HEK293 (cell line): ENCODE results near the gene IDH3A.

ENCODE experiments used
- CTCF ChIA-PET: fragments of 350-600 bp; formaldehyde crosslinking; extraction: SDS; loops from one replicate; lab custom pipeline; 2021; ENCODE audit warnings: antibody characterized with exemption; lab: Yijun Ruan, JAX
- POLR2A ChIA-PET: fragments of 300-600 bp; formaldehyde crosslinking; extraction: SDS; loops from one replicate; lab custom pipeline; 2020; ENCODE audit warnings: antibody characterized with exemption, inconsistent platforms; lab: Yijun Ruan, JAX
- H3K27ac ChIP-seq: fragments of 200-500 bp; sonication (Bioruptor generic); 2 replicates; pipeline ENCODE4 v1.5.1; 2014; ENCODE audit warnings: low read depth, low read length, control low read depth, inconsistent platforms; ENCODE audit errors: extremely low read depth
- H3K36me3 ChIP-seq, 2 experiments: fragments of 200-500 bp in 1 of 2; sonication (Bioruptor generic) in 1 of 2; 1 replicate in 1 of 2; 2 replicates in 1 of 2; pipeline ENCODE4 v1.5.1; 2014 to 2017; ENCODE audit warnings: inconsistent platforms in 2 of 2, low read length in 2 of 2; ENCODE audit not compliant: control insufficient read depth in 2 of 2, insufficient read depth in 1 of 2
- H3K4me1 ChIP-seq: fragments of 200-500 bp; sonication (Bioruptor generic); 2 replicates; pipeline ENCODE4 v1.5.1; 2014; ENCODE audit warnings: mild to moderate bottlenecking, low read length, inconsistent platforms; ENCODE audit not compliant: control insufficient read depth, insufficient read depth
- H3K4me3 ChIP-seq: 2 replicates; pipeline ENCODE4 v1.5.1; 2011; ENCODE audit warnings: low read depth, mild to moderate bottlenecking, control low read depth, low read length, moderate library complexity
- H3K9me3 ChIP-seq: fragments of 200-500 bp; sonication (Bioruptor generic); 2 replicates; pipeline ENCODE4 v1.5.1; 2014; ENCODE audit warnings: low read depth, low read length, inconsistent platforms; ENCODE audit not compliant: control insufficient read depth, insufficient read depth
- EGR2 ChIP-seq: fragments of 450-650 bp; formaldehyde crosslinking; IDR thresholded peaks from 2 replicates; pipeline ENCODE4 v1.5.1; 2016; ENCODE audit warnings: low read depth, missing biosample characterization, missing genetic modification characterization
- KLF1 ChIP-seq: fragments of 450-650 bp; formaldehyde crosslinking; IDR thresholded peaks from 2 replicates; pipeline ENCODE4 v1.5.1; 2016; ENCODE audit warnings: missing biosample characterization, missing genetic modification characterization
- KLF16 ChIP-seq: fragments of 450-650 bp; formaldehyde crosslinking; IDR thresholded peaks from 2 replicates; pipeline ENCODE4 v1.5.1; 2017; ENCODE audit warnings: missing biosample characterization, missing genetic modification characterization
- KLF9 ChIP-seq: fragments of 450-650 bp; formaldehyde crosslinking; IDR thresholded peaks from 2 replicates; pipeline ENCODE4 v1.5.1; 2016; ENCODE audit warnings: missing biosample characterization, missing genetic modification characterization, low read depth
- OSR2 ChIP-seq: fragments of 450-650 bp; formaldehyde crosslinking; IDR thresholded peaks from 2 replicates; pipeline ENCODE4 v1.5.1; 2016; ENCODE audit warnings: missing biosample characterization, missing genetic modification characterization
- PRDM1 ChIP-seq: fragments of 450-650 bp; formaldehyde crosslinking; IDR thresholded peaks from 2 replicates; pipeline ENCODE4; 2016; ENCODE audit warnings: missing biosample characterization, missing genetic modification characterization
- TSHZ1 ChIP-seq: fragments of 450-650 bp; formaldehyde crosslinking; IDR thresholded peaks from 2 replicates; pipeline ENCODE4 v1.5.1; 2016; ENCODE audit warnings: missing biosample characterization, missing genetic modification characterization, borderline replicate concordance
- YY1 ChIP-seq: fragments of 450-650 bp; formaldehyde crosslinking; IDR thresholded peaks from 2 replicates; pipeline ENCODE4 v1.5.1; 2018; ENCODE audit warnings: missing biosample characterization, missing genetic modification characterization
- ZBTB44 ChIP-seq: fragments of 450-650 bp; IDR thresholded peaks from 2 replicates; pipeline ENCODE4 v1.5.1; 2018; ENCODE audit warnings: missing biosample characterization, mild to moderate bottlenecking, missing genetic modification characterization
- ZNF112 ChIP-seq: fragments of 450-650 bp; formaldehyde crosslinking; IDR thresholded peaks from 2 replicates; pipeline ENCODE4 v1.5.0; 2017; ENCODE audit warnings: missing biosample characterization, missing genetic modification characterization
- ZNF157 ChIP-seq: fragments of 450-650 bp; formaldehyde crosslinking; IDR thresholded peaks from 2 replicates; pipeline ENCODE4 v1.5.1; 2016; ENCODE audit warnings: missing biosample characterization, missing genetic modification characterization
- ZNF266 ChIP-seq: fragments of 450-650 bp; formaldehyde crosslinking; IDR thresholded peaks from 2 replicates; pipeline ENCODE4 v1.5.1; 2016; ENCODE audit warnings: missing biosample characterization, missing genetic modification characterization, low read depth
- ZNF311 ChIP-seq: fragments of 450-650 bp; formaldehyde crosslinking; IDR thresholded peaks from 2 replicates; pipeline ENCODE4 v1.5.1; 2017; ENCODE audit warnings: missing biosample characterization, missing genetic modification characterization, borderline replicate concordance
- ZNF521 ChIP-seq: fragments of 450-650 bp; formaldehyde crosslinking; IDR thresholded peaks from 2 replicates; pipeline ENCODE4 v1.5.1; 2017; ENCODE audit warnings: missing biosample characterization, mild to moderate bottlenecking, missing genetic modification characterization
- ZNF571 ChIP-seq: fragments of 450-650 bp; formaldehyde crosslinking; IDR thresholded peaks from 2 replicates; pipeline ENCODE4 v1.5.0; 2017; ENCODE audit warnings: missing biosample characterization, missing genetic modification characterization
- ZNF654 ChIP-seq: fragments of 450-650 bp; formaldehyde crosslinking; IDR thresholded peaks from 2 replicates; pipeline ENCODE4 v1.5.1; 2016; ENCODE audit warnings: low read depth, missing biosample characterization, missing genetic modification characterization
- ZNF677 ChIP-seq: fragments of 450-650 bp; IDR thresholded peaks from 2 replicates; pipeline ENCODE4 v1.5.0; 2018; ENCODE audit warnings: missing biosample characterization, mild to moderate bottlenecking, missing genetic modification characterization, moderate library complexity
- ZNF791 ChIP-seq: fragments of 450-650 bp; formaldehyde crosslinking; IDR thresholded peaks from 2 replicates; pipeline ENCODE4 v1.5.1; 2016; ENCODE audit warnings: missing biosample characterization, missing genetic modification characterization
- ZNF837 ChIP-seq: fragments of 450-650 bp; formaldehyde crosslinking; IDR thresholded peaks from 2 replicates; pipeline ENCODE4 v1.5.1; 2016; ENCODE audit warnings: missing biosample characterization, missing genetic modification characterization
- TF ChIP-seq, protein P1 (sequence below): fragments of 450-650 bp; formaldehyde crosslinking; IDR thresholded peaks from 2 replicates; pipeline ENCODE4 v1.5.1; 2017; ENCODE audit warnings: missing biosample characterization, missing genetic modification characterization

Gene IDH3A

DNA sequence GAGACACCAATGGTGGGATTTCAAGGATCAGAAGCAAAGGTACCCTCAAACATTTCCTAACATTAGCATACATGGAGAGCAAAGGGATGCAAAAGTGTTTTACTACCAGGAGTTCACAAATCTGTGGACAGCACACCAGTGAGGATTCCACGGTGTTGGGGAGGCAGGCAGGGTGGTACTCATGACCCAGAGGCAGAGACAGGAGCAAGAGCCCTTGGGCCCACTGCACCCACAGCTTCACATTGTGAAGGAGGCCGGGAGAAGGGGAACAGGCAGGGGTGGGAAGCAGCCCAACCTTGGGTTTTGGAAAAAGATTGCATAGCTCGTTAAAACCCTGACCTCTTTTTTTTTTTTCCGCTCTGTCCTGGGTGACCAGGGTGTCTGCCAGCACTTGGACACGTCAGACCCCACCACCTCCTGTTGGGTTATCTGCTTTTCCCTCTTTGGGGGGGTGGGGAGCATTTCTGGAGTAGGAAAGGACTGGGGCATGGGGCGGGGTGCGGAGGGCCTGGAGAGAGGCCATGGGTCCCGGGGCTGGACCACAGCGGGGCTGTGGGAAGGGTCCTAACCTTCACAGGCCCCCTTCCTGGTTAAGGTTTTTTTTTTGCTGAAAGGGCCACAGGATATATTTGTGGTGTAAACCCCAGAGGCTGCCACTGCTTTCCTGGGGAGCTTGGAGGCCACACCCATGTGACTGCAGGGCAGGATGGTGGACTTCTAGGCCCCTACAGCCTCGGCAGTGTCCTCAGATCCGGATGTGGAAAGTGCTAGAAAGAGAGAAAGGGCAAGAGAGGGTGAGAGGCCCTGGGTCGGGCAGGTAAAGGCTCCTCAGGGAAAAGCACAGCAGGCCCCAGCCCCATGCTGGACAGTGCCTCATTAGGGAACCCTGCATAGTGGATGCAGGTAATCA is 44.3 kb upstream of the IDH3A start:
- peaks cover 0 to 7% of the 10 kb centered on the region in 2 experiments; a peak in 2 of 3 replicates for H3K36me3 ChIP-seq
- ChIA-PET CTCF (interaction anchor here (0.9 to 11.0 kb wide), 5 partner anchors 7 to 147 kb away, joined by 3 to 183 read pairs (median 7); no protein-coding TSS in a partner anchor), POLR2A (no interaction called here)
- H3K4me3 ChIP-seq = no peak overlapping the region
- no peak overlapping the region for H3K27ac ChIP-seq
- H3K4me1 ChIP-seq = no peaks in the 10 kb centered on the region
- no peak for TF ChIP-seq ZNF266 (tag by site-specific recombination)
- no peak for TF ChIP-seq KLF16
- TF ChIP-seq TSHZ1 = no peak
- no peak for TF ChIP-seq ZNF571 (tag by site-specific recombination)
- no peak for TF ChIP-seq ZNF112 (tag by site-specific recombination)
- TF ChIP-seq KLF9 (tag by site-specific recombination) = no peak
- TF ChIP-seq ZNF654 (tag by site-specific recombination) = no peak
- no peak for TF ChIP-seq YY1 (tag by site-specific recombination)
- TF ChIP-seq KLF1 (tag by site-specific recombination) = no peak
- no peak for TF ChIP-seq ZNF677
- no peak for TF ChIP-seq ZNF521 (tag by site-specific recombination)
- TF ChIP-seq, protein P1, sequence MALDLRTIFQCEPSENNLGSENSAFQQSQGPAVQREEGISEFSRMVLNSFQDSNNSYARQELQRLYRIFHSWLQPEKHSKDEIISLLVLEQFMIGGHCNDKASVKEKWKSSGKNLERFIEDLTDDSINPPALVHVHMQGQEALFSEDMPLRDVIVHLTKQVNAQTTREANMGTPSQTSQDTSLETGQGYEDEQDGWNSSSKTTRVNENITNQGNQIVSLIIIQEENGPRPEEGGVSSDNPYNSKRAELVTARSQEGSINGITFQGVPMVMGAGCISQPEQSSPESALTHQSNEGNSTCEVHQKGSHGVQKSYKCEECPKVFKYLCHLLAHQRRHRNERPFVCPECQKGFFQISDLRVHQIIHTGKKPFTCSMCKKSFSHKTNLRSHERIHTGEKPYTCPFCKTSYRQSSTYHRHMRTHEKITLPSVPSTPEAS (tag by site-specific recombination) = no peak
- TF ChIP-seq ZNF791 (tag by site-specific recombination) = no peak
- TF ChIP-seq ZNF311 (tag by site-specific recombination) = no peak
- no peak for TF ChIP-seq ZNF837 (tag by site-specific recombination)
- no peak for TF ChIP-seq OSR2
- TF ChIP-seq PRDM1 (tag by site-specific recombination) = no peak
- no peaks in the 10 kb centered on the region for H3K9me3 ChIP-seq

DNA sequence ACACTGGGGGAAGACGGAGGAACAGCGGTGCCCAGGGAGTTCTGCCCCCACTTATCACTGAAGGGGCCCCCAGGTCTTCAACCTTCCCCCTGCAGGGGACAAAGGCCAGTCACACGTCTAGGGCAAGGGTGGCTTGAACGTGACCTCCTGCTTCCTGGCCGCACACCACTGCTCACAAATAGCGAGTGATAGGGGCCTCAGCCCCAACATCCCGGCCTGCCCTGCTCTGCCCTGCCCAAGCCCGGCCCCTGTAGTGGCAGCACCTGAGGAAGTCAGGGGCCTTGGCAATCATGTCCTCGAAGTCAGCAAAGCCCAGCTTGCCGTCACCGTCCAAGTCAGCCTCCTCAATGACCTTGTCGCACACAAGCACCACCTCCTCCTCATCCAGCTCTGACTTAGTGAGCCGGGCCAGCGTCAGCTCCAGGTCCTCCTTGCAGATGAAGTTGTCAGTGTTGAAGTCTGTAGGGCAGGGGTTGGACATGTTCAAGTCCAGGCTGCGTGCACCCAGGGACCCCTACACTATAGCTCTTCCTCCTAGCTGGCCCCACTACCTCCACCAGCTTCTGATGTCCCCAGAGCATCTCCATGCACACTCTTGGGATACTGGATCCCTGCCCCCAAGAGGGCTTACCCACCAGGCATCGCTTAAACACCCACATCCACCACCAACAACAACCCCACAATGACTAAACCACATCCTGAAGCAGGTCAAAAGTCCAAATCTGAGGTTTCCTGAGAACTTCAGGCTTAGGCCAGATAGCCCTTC is 43.5 kb upstream of the IDH3A start:
- H3K27ac ChIP-seq = no peak overlapping the region
- CTCF ChIA-PET = interaction anchor here (1.1 to 11.0 kb wide), 3 partner anchors 106 to 148 kb away, joined by 9 to 183 read pairs (median 72); no protein-coding TSS in a partner anchor
- POLR2A ChIA-PET = no interaction called here

More for the DNA sequence above, 43.5 kb upstream of the IDH3A start:
- peaks cover 0 to 7% of the 10 kb centered on the region in 2 experiments; a peak in 2 of 3 replicates for H3K36me3 ChIP-seq
- H3K4me1 ChIP-seq = no peaks in the 10 kb centered on the region
- H3K9me3 ChIP-seq = no peaks in the 10 kb centered on the region
- TF ChIP-seq EGR2 (tag by site-specific recombination) = 0 out of 2 replicates have a peak, but pooled peaks have one; percentile 11
- TF ChIP-seq ZBTB44 (tag by site-specific recombination) = no peak
- no peak for TF ChIP-seq ZNF157 (tag by site-specific recombination)
- no peak overlapping the region for H3K4me3 ChIP-seq
